Neural progenitor cell (in vitro differentiated cells): Measurements from ENCODE around the gene TMEM178B.

Source experiments
- CTCF ChIP-seq: fragments of 200-600 bp; sonication (generic); IDR thresholded peaks from 2 replicates; pipeline ENCODE4 v1.5.1; 2017; ENCODE audit warnings: antibody characterized with exemption, mild to moderate bottlenecking
- EZH2 ChIP-seq: fragments of 200-600 bp; sonication (generic); IDR thresholded peaks from 2 replicates; pipeline ENCODE4 v1.6.1; 2017; ENCODE audit warnings: antibody characterized with exemption, mild to moderate bottlenecking, moderate library complexity

DNA sequence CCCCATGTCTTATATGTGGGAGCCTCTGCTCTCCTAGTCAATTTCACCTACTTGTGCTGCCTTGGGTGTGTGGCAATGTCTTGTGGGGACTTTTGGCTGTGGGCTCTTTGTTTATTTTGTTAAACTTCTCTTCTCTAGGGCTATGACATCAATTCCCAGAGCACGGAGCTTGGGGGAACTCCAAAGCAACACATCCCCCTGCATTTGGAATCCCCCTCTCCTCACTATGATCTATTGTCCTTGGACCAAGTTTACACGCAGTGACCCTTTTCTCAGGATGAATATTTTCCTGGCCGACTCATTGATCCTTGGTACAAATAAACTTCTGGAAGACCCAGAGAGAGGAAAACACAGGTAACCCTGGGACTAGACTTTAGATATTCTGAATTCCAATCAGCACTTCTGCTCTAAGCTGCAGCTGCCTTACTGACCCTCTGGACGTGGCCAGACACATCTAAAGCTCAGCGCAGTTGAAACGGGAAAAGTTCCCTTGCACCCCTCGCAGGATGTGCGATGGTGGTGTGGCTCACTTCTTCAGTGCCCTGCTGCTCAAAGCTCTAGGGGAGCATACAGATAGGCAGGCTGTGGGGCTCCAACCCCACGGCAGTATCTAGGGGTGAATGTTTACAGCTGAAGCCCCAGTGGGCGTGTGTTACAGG, 110.8 kb downstream of the TMEM178B start:
- TF ChIP-seq CTCF, result no peak
- TF ChIP-seq EZH2, result no peak
